ENCODE results near the gene EXOC1. TPM values are rescaled to one million over a fixed set of nuclear protein-coding genes. Genes with fewer than 3 reads are reported as not detected.

The EXOC1 gene
- total and polyA plus RNA-seq, 9 of the 15 experiments (the other 6 are each of a cell fraction or from before 2014, with no cell fraction given), result 16.0 to 45.5 (median 26.2) TPM

DNA sequence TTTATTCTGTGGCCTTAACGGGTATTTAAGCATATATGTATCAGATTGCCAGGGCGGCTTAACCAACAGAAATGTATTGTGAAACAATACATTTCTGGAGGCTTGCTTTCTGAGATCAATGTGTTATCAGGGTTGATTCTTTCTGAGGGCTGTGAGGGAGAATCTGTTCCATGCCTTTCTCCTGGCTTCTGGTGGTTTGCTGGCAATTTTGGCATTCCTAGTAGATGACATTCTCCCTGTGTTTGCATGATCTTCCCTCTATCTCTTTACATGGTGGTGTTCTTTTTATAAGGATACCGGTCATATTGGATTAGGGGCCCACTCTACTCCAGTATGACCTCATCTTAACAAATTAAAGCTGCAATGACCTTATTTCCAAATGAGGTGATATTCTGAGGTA, 78.4 kb downstream of the EXOC1 start (continued):
- TF ChIP-seq, protein P1, sequence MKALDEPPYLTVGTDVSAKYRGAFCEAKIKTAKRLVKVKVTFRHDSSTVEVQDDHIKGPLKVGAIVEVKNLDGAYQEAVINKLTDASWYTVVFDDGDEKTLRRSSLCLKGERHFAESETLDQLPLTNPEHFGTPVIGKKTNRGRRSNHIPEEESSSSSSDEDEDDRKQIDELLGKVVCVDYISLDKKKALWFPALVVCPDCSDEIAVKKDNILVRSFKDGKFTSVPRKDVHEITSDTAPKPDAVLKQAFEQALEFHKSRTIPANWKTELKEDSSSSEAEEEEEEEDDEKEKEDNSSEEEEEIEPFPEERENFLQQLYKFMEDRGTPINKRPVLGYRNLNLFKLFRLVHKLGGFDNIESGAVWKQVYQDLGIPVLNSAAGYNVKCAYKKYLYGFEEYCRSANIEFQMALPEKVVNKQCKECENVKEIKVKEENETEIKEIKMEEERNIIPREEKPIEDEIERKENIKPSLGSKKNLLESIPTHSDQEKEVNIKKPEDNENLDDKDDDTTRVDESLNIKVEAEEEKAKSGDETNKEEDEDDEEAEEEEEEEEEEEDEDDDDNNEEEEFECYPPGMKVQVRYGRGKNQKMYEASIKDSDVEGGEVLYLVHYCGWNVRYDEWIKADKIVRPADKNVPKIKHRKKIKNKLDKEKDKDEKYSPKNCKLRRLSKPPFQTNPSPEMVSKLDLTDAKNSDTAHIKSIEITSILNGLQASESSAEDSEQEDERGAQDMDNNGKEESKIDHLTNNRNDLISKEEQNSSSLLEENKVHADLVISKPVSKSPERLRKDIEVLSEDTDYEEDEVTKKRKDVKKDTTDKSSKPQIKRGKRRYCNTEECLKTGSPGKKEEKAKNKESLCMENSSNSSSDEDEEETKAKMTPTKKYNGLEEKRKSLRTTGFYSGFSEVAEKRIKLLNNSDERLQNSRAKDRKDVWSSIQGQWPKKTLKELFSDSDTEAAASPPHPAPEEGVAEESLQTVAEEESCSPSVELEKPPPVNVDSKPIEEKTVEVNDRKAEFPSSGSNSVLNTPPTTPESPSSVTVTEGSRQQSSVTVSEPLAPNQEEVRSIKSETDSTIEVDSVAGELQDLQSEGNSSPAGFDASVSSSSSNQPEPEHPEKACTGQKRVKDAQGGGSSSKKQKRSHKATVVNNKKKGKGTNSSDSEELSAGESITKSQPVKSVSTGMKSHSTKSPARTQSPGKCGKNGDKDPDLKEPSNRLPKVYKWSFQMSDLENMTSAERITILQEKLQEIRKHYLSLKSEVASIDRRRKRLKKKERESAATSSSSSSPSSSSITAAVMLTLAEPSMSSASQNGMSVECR (CRISPR knock-in tag; IDR thresholded peaks at IDR 0.05), result no peak

DNA sequence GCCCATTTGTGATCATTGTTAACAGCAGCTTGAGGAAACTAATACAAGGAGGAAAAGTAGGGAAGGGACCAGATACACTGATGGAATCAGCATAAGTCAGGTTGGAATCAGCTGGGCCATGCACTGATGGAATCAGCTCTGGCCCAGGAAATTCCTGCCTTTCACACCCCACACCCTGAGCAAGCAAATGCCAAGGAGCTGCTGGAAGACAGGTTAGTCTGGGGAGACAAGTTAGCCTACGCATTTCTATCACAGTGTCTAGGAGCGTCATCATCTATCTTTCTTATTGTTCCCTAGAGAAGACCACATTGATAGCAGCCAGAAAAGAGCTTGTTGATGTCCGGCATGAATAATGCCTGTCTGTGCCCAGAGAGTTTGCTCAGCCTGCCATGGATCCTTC, 79.1 kb downstream of the EXOC1 start:
- H3K4me2 ChIP-seq (ENCODE audit: insufficient read depth, low read length), result no peak overlapping the region
- H3K9me3 ChIP-seq (replicated peaks; ENCODE audit: control insufficient read depth, insufficient read depth, low read depth, low read length), result peaks cover 2% of the 10 kb centered on the region; the same call in 1 of the 2 replicates
- no peak overlapping the region for H2AFZ ChIP-seq (ENCODE audit: low read depth, low read length)
- CTCF ChIA-PET (ENCODE audit: low intra/inter-chr PET ratio), result no interaction called here
- no peak overlapping the region for H3K9ac ChIP-seq (ENCODE audit: insufficient read depth in 1 of 2, low read depth in 2 of 2, low read length in 2 of 2)
- POLR2A ChIA-PET, result interaction anchor here (0.6 to 3.3 kb wide), 7 partner anchors 9 to 779 kb away, joined by 3 to 12 read pairs (median 5); partner anchors contain the start of gene CEP135
- in situ Hi-C loops (cut with MboI) (no loop called here), intact Hi-C loops (cut with micrococcal nuclease) (no loop called here)
- DNase-seq (ENCODE audit: extremely low read depth in 1 of 4, low spot score in 3 of 4) (no peak), ATAC-seq (no peak), FAIRE-seq (no peak)
- BruUV-seq (replicated peaks), result no TSS peak
- no peaks in the 10 kb centered on the region for H3K79me2 ChIP-seq (ENCODE audit: control insufficient read depth, insufficient read depth, low read length)
- no peak overlapping the region for H3K27ac ChIP-seq (ENCODE audit: extremely low read depth, low read depth, low read length)
- WGBS (ENCODE audit: insufficient coverage, low coverage, missing lambda C conversion rate), result 9% methylated on average over 3 of the region's 3 CpGs
- H4K20me1 ChIP-seq (replicated peaks; ENCODE audit: control insufficient read depth, insufficient read depth, low read length), result no peaks in the 10 kb centered on the region
- H3K4me3 ChIP-seq, result no peak overlapping the region
- H3K9me1 ChIP-seq (ENCODE audit: control insufficient read depth, insufficient read depth, low read length), result no peaks in the 10 kb centered on the region
- no peaks in the 10 kb centered on the region for H3K36me3 ChIP-seq (ENCODE audit: control insufficient read depth, insufficient read depth, low read length)
- peaks cover 0 to 7% of the 10 kb centered on the region in 2 experiments; a peak in 1 of 5 replicates for H3K27me3 ChIP-seq (ENCODE audit: control insufficient read depth in 2 of 2, insufficient read depth in 2 of 2, low read length in 2 of 2)
- no peaks in the 10 kb centered on the region for H3K4me1 ChIP-seq (replicated peaks in 1 of 2; ENCODE audit: control insufficient read depth in 2 of 2, insufficient read depth in 2 of 2, low read length in 2 of 2)
- no peak for TF ChIP-seq ZNF121 (CRISPR knock-in tag; conservative IDR thresholded peaks at IDR 0.05)
- TF ChIP-seq ZFP30 (CRISPR knock-in tag; IDR thresholded peaks at IDR 0.05; ENCODE audit: borderline replicate concordance), result no peak
- no peak for TF ChIP-seq COPS2 (conservative IDR thresholded peaks at IDR 0.05)
- TF ChIP-seq ZNF324 (CRISPR knock-in tag; IDR thresholded peaks at IDR 0.05), result no peak
- TF ChIP-seq KDM5B (IDR thresholded peaks at IDR 0.05; ENCODE audit: insufficient replicate concordance, low read depth, low read length), result no peak
- TF ChIP-seq TEAD1 (CRISPR knock-in tag; IDR thresholded peaks at IDR 0.05), result no peak
- TF ChIP-seq ZFX (CRISPR knock-in tag; IDR thresholded peaks at IDR 0.05), result no peak
- no peak for TF ChIP-seq ZNF12 (CRISPR knock-in tag; IDR thresholded peaks at IDR 0.05)
- no peak for TF ChIP-seq ZNF695 (CRISPR knock-in tag; IDR thresholded peaks at IDR 0.05)
- no peak for TF ChIP-seq CXXC5 (CRISPR knock-in tag; IDR thresholded peaks at IDR 0.05)
- TF ChIP-seq PML (IDR thresholded peaks at IDR 0.05; ENCODE audit: low read length), result no peak
- no peak for TF ChIP-seq FOXJ3 (CRISPR knock-in tag; IDR thresholded peaks at IDR 0.05)
- no peak for TF ChIP-seq RBM15 (IDR thresholded peaks at IDR 0.05; ENCODE audit: insufficient read depth, low read length)
- TF ChIP-seq IFI16 (CRISPR knock-in tag; IDR thresholded peaks at IDR 0.05), result no peak
- TF ChIP-seq, protein P2, sequence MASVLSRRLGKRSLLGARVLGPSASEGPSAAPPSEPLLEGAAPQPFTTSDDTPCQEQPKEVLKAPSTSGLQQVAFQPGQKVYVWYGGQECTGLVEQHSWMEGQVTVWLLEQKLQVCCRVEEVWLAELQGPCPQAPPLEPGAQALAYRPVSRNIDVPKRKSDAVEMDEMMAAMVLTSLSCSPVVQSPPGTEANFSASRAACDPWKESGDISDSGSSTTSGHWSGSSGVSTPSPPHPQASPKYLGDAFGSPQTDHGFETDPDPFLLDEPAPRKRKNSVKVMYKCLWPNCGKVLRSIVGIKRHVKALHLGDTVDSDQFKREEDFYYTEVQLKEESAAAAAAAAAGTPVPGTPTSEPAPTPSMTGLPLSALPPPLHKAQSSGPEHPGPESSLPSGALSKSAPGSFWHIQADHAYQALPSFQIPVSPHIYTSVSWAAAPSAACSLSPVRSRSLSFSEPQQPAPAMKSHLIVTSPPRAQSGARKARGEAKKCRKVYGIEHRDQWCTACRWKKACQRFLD (CRISPR knock-in tag; IDR thresholded peaks at IDR 0.05), result no peak
- TF ChIP-seq ZNF184 (CRISPR knock-in tag; IDR thresholded peaks at IDR 0.05), result no peak

Data from K562 (cell line).